ENCODE data around the gene EBF4.

DNA sequence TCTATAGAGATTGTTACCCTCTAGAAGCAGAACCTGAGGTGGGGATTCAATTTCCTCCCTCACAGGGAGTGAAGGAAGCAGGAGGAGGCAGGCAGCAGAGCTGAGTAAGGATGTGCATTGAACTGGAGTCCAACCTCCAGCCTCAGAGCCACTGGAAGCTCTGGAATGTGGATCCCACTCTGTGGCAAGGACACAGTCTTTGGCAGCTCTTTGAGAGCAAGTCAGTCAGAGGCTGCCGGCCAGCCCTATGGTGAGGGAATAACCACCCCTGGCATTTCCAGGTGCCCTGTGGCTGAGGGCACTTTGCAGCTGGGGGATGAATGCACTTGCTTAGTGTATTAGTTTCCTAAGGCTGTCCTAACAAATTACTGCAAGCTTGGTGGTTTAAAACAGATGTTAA is 37.2 kb downstream of the EBF4 start:
- TF ChIP-seq, protein P1, sequence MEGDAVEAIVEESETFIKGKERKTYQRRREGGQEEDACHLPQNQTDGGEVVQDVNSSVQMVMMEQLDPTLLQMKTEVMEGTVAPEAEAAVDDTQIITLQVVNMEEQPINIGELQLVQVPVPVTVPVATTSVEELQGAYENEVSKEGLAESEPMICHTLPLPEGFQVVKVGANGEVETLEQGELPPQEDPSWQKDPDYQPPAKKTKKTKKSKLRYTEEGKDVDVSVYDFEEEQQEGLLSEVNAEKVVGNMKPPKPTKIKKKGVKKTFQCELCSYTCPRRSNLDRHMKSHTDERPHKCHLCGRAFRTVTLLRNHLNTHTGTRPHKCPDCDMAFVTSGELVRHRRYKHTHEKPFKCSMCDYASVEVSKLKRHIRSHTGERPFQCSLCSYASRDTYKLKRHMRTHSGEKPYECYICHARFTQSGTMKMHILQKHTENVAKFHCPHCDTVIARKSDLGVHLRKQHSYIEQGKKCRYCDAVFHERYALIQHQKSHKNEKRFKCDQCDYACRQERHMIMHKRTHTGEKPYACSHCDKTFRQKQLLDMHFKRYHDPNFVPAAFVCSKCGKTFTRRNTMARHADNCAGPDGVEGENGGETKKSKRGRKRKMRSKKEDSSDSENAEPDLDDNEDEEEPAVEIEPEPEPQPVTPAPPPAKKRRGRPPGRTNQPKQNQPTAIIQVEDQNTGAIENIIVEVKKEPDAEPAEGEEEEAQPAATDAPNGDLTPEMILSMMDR (IDR thresholded peaks at IDR 0.05): no peak
- TF ChIP-seq POLR2A (IDR thresholded peaks at IDR 0.05): no peak
